H1 (cell line): ENCODE results near the gene ADCK1. TPM values are rescaled to one million over a fixed set of nuclear protein-coding genes. Genes with fewer than 3 reads are reported as not detected.

ENCODE experiments used
- CEBPB ChIP-seq: IDR thresholded peaks from 2 replicates; pipeline ENCODE4 v1.6.1; 2012; ENCODE audit warnings: low read depth, low read length
- HDAC2 ChIP-seq, 2 experiments: fragments of 300-600 bp in 1 of 2; sonication (generic) in 1 of 2; IDR thresholded peaks; 2 replicates each; pipeline ENCODE4 v1.6.1; 2011 to 2012; ENCODE audit warnings: low read depth in 2 of 2, low read length in 2 of 2, mild to moderate bottlenecking in 2 of 2, moderate library complexity in 2 of 2, borderline replicate concordance in 1 of 2, inconsistent platforms in 1 of 2
- MAFK ChIP-seq: IDR thresholded peaks from 2 replicates; pipeline ENCODE4 v1.6.1; 2012; ENCODE audit warnings: low read depth, mild to moderate bottlenecking, improper control_type of control experiment, low read length
- RXRA ChIP-seq: IDR thresholded peaks from 2 replicates; pipeline ENCODE4 v1.6.1; 2011; ENCODE audit warnings: low read depth, mild to moderate bottlenecking, low read length, moderate library complexity; ENCODE audit not compliant: insufficient read depth
- SP2 ChIP-seq: IDR thresholded peaks from 2 replicates; pipeline ENCODE4 v1.6.1; 2012; ENCODE audit warnings: mild to moderate bottlenecking, low read length, inconsistent platforms
- TEAD4 ChIP-seq: IDR thresholded peaks from 2 replicates; pipeline ENCODE4 v1.6.1; 2012; ENCODE audit warnings: low read depth, low read length, inconsistent platforms, mixed read lengths
- YY1 ChIP-seq: IDR thresholded peaks from 2 replicates; pipeline ENCODE4 v1.6.1; 2011; ENCODE audit warnings: low read depth, mild to moderate bottlenecking, low read length
- polyA plus RNA-seq, 7 experiments: library from polyadenylated mRNA; depleted of rRNA in 3 of 7; stranded (reverse) in 5 of 7; unstranded in 2 of 7; fragments of >200 nt in 5 of 7; fragments of 200-250 nt in 2 of 7; gene quantifications; 1 replicate in 5 of 7; 2 replicates in 1 of 7; 4 replicates in 1 of 7; pipeline versions ENCODE4 v1.2.1 to v1.2.3, GENCODE V29; 2011 to 2013; ENCODE audit warnings: missing spikeins in 2 of 7, mixed read lengths in 2 of 7
- total RNA-seq: library from RNA; stranded (reverse); fragmentation: NEBNext Ultra II Directional; extraction: Animal tissue kit (Norgen Biotek cat#: 25700); gene quantifications from 2 replicates; pipeline ENCODE4 v1.2.1, GENCODE V29; 2021
- TF ChIP-seq, protein P1 (sequence below): fragments of 300-600 bp; sonication (generic); IDR thresholded peaks from 2 replicates; pipeline ENCODE4 v1.7.1; 2012; ENCODE audit warnings: low read length, moderate library complexity, mild to moderate bottlenecking, inconsistent platforms; ENCODE audit not compliant: insufficient replicate concordance
- TF ChIP-seq, protein P2 (sequence below): IDR thresholded peaks from 2 replicates; pipeline ENCODE4 v1.6.1; 2012; ENCODE audit warnings: inconsistent platforms

Gene ADCK1
- total and polyA plus RNA-seq, 2 of the 8 experiments (the other 6 are each of a cell fraction or from before 2014, with no cell fraction given): 11.0 to 16.8 TPM

DNA sequence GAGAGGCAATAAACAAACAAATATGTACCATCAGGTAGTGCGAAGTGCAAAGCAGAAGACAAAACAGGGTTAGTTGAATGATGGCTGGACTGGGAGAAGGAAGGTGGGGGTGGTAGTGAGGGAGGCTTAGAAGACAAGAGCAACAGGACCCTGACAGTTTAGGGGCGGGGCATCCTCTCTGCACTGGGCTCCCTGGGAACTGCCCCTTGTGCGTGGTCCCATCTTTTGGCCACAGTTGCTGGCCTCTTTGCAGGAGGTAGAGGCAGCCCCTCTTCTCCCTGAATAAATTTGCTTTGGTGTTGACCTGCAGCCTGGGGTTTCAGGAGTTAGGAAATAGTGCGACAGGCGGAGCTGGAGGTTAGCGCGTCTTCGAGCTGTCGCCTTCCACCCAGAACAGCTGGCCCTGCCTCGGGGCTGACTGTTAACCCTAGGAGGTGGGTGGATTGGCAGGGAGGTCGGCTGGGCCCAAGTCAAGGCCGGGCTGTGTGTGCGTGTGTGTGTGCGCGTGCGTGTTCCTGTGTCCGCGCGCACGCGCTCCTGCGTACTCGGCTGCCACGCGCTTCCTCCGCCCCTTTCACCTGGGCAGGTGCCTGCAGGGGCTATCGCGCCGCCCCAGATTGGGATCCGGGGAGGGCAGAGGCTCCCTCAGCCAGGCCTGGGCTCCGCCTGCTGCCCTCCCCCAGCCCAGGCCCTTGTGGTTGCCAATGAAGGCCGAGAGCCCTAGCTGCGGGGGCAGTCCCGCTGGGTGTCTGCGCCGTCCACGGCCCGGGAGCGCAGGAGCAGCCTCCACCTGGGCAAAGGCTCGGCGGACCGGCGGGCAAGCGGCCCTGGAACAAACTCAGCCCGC is 180.8 kb downstream of the ADCK1 start (continued):
- TF ChIP-seq, protein P1, sequence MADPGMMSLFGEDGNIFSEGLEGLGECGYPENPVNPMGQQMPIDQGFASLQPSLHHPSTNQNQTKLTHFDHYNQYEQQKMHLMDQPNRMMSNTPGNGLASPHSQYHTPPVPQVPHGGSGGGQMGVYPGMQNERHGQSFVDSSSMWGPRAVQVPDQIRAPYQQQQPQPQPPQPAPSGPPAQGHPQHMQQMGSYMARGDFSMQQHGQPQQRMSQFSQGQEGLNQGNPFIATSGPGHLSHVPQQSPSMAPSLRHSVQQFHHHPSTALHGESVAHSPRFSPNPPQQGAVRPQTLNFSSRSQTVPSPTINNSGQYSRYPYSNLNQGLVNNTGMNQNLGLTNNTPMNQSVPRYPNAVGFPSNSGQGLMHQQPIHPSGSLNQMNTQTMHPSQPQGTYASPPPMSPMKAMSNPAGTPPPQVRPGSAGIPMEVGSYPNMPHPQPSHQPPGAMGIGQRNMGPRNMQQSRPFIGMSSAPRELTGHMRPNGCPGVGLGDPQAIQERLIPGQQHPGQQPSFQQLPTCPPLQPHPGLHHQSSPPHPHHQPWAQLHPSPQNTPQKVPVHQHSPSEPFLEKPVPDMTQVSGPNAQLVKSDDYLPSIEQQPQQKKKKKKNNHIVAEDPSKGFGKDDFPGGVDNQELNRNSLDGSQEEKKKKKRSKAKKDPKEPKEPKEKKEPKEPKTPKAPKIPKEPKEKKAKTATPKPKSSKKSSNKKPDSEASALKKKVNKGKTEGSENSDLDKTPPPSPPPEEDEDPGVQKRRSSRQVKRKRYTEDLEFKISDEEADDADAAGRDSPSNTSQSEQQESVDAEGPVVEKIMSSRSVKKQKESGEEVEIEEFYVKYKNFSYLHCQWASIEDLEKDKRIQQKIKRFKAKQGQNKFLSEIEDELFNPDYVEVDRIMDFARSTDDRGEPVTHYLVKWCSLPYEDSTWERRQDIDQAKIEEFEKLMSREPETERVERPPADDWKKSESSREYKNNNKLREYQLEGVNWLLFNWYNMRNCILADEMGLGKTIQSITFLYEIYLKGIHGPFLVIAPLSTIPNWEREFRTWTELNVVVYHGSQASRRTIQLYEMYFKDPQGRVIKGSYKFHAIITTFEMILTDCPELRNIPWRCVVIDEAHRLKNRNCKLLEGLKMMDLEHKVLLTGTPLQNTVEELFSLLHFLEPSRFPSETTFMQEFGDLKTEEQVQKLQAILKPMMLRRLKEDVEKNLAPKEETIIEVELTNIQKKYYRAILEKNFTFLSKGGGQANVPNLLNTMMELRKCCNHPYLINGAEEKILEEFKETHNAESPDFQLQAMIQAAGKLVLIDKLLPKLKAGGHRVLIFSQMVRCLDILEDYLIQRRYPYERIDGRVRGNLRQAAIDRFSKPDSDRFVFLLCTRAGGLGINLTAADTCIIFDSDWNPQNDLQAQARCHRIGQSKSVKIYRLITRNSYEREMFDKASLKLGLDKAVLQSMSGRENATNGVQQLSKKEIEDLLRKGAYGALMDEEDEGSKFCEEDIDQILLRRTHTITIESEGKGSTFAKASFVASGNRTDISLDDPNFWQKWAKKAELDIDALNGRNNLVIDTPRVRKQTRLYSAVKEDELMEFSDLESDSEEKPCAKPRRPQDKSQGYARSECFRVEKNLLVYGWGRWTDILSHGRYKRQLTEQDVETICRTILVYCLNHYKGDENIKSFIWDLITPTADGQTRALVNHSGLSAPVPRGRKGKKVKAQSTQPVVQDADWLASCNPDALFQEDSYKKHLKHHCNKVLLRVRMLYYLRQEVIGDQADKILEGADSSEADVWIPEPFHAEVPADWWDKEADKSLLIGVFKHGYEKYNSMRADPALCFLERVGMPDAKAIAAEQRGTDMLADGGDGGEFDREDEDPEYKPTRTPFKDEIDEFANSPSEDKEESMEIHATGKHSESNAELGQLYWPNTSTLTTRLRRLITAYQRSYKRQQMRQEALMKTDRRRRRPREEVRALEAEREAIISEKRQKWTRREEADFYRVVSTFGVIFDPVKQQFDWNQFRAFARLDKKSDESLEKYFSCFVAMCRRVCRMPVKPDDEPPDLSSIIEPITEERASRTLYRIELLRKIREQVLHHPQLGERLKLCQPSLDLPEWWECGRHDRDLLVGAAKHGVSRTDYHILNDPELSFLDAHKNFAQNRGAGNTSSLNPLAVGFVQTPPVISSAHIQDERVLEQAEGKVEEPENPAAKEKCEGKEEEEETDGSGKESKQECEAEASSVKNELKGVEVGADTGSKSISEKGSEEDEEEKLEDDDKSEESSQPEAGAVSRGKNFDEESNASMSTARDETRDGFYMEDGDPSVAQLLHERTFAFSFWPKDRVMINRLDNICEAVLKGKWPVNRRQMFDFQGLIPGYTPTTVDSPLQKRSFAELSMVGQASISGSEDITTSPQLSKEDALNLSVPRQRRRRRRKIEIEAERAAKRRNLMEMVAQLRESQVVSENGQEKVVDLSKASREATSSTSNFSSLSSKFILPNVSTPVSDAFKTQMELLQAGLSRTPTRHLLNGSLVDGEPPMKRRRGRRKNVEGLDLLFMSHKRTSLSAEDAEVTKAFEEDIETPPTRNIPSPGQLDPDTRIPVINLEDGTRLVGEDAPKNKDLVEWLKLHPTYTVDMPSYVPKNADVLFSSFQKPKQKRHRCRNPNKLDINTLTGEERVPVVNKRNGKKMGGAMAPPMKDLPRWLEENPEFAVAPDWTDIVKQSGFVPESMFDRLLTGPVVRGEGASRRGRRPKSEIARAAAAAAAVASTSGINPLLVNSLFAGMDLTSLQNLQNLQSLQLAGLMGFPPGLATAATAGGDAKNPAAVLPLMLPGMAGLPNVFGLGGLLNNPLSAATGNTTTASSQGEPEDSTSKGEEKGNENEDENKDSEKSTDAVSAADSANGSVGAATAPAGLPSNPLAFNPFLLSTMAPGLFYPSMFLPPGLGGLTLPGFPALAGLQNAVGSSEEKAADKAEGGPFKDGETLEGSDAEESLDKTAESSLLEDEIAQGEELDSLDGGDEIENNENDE: no peak
- TF ChIP-seq, protein P2, sequence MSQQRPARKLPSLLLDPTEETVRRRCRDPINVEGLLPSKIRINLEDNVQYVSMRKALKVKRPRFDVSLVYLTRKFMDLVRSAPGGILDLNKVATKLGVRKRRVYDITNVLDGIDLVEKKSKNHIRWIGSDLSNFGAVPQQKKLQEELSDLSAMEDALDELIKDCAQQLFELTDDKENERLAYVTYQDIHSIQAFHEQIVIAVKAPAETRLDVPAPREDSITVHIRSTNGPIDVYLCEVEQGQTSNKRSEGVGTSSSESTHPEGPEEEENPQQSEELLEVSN: peak; percentile 62
- TF ChIP-seq CEBPB: no peak
- no peak for TF ChIP-seq YY1
- no peak for TF ChIP-seq MAFK
- peak; percentile 29; the same call in 1 of the 2 replicates for TF ChIP-seq TEAD4
- no peak for TF ChIP-seq SP2
- no peak for TF ChIP-seq RXRA
- peak in 1 of 2 experiments; percentile 56; a peak in 1 of 4 replicates for TF ChIP-seq HDAC2 (IDR thresholded peaks at IDR 0.05; ENCODE audit: borderline replicate concordance in 1 of 2, low read depth in 2 of 2, low read length in 2 of 2)
